SK-N-SH (cell line): Measurements from ENCODE around the gene RREB1. TPM values are rescaled to one million over a fixed set of nuclear protein-coding genes. Genes with fewer than 3 reads are reported as not detected.

Experiments
- CTCF ChIA-PET: fragments of 300-600, 350-600 bp; formaldehyde crosslinking; extraction: SDS; loops from one replicate; lab custom pipeline; 2021; lab: Yijun Ruan, JAX
- POLR2A ChIA-PET: fragments of 350-600 bp; sonication (Branson Sonifier 250); formaldehyde crosslinking; extraction: SDS; loops from one replicate; lab custom pipeline; 2020; ENCODE audit warnings: antibody characterized with exemption, inconsistent platforms; lab: Yijun Ruan, JAX
- DNase-seq: peaks from one replicate; pipeline ENCODE4 v3.0.0; 2012
- H2AFZ ChIP-seq: fragments of 200-600 bp; sonication (generic); 2 replicates; pipeline ENCODE4 v1.8.1; 2016; ENCODE audit warnings: antibody characterized with exemption, mild to moderate bottlenecking, low read depth
- H3F3A ChIP-seq: fragments of 200-600 bp; sonication (generic); replicated peaks from 2 replicates; pipeline ENCODE3; 2016; ENCODE audit warnings: antibody characterized with exemption, mild to moderate bottlenecking; ENCODE audit not compliant: insufficient read depth
- H3K27ac ChIP-seq, 2 experiments: fragments of 200-500 bp in 1 of 2; fragments of 200-600 bp in 1 of 2; sonication (Bioruptor generic) in 1 of 2; sonication (generic), shearing (Covaris generic) in 1 of 2; 2 replicates each; pipeline versions ENCODE4 v1.5.1 to v1.6.1; 2014 to 2016; ENCODE audit warnings: low read depth in 2 of 2, inconsistent platforms in 1 of 2, low read length in 1 of 2, mild to moderate bottlenecking in 1 of 2, mixed read lengths in 1 of 2
- H3K27me3 ChIP-seq: fragments of 200-600 bp; sonication (generic), shearing (Covaris generic); 2 replicates; pipeline ENCODE4 v1.6.1; 2016; ENCODE audit warnings: mixed run types; ENCODE audit not compliant: insufficient read depth
- H3K36me3 ChIP-seq, 2 experiments: fragments of 200-500 bp in 1 of 2; fragments of 200-600 bp in 1 of 2; sonication (Bioruptor generic) in 1 of 2; sonication (generic) in 1 of 2; replicated peaks in 1 of 2; 2 replicates each; pipeline versions ENCODE3 to v1.5.1; 2014 to 2016; ENCODE audit warnings: low read length in 1 of 2, mild to moderate bottlenecking in 1 of 2; ENCODE audit not compliant: insufficient read depth in 2 of 2, control insufficient read depth in 1 of 2
- H3K4me1 ChIP-seq, 2 experiments: fragments of 200-500 bp in 1 of 2; fragments of 200-600 bp in 1 of 2; sonication (Bioruptor generic) in 1 of 2; sonication (generic), shearing (Covaris generic) in 1 of 2; 2 replicates each; pipeline versions ENCODE4 v1.5.1 to v1.6.1; 2014 to 2016; ENCODE audit warnings: low read depth in 1 of 2, low read length in 1 of 2, mixed run types in 1 of 2; ENCODE audit not compliant: insufficient read depth in 2 of 2, control insufficient read depth in 1 of 2
- H3K4me2 ChIP-seq: fragments of 200-600 bp; sonication (generic), shearing (Covaris generic); 2 replicates; pipeline ENCODE4 v1.6.1; 2017; ENCODE audit warnings: mixed run types
- H3K4me3 ChIP-seq, 2 experiments: fragments of 200-500 bp in 1 of 2; fragments of 200-600 bp in 1 of 2; sonication (Bioruptor generic) in 1 of 2; sonication (generic), shearing (Covaris generic) in 1 of 2; 2 replicates each; pipeline versions ENCODE4 v1.5.1 to v1.8.1; 2014 to 2016; ENCODE audit warnings: low read depth in 2 of 2, inconsistent platforms in 1 of 2, low read length in 1 of 2, mild to moderate bottlenecking in 1 of 2, mixed read lengths in 1 of 2, moderate library complexity in 1 of 2
- H3K79me2 ChIP-seq: fragments of 200-600 bp; sonication (generic); 2 replicates; pipeline ENCODE4 v1.8.1; 2017; ENCODE audit warnings: mild to moderate bottlenecking; ENCODE audit not compliant: insufficient read depth
- H3K9ac ChIP-seq: fragments of 200-600 bp; sonication (generic); 2 replicates; pipeline ENCODE4 v1.6.1; 2017; ENCODE audit warnings: mixed run types
- H3K9me2 ChIP-seq: fragments of 200-600 bp; sonication (generic); 2 replicates; pipeline ENCODE4 v1.6.1; 2017; ENCODE audit warnings: mixed run types
- H3K9me3 ChIP-seq: fragments of 200-600 bp; sonication (generic); 2 replicates; pipeline ENCODE4 v1.6.1; 2017; ENCODE audit warnings: mixed run types, mild to moderate bottlenecking, moderate library complexity
- H4K20me1 ChIP-seq: fragments of 200-600 bp; sonication (generic); 2 replicates; pipeline ENCODE4 v1.6.1; 2017; ENCODE audit warnings: mild to moderate bottlenecking, mixed run types; ENCODE audit not compliant: insufficient read depth
- CHD2 ChIP-seq: fragments of 150-350 bp; IDR thresholded peaks from 2 replicates; pipeline ENCODE4 v1.6.1; 2018; ENCODE audit warnings: low read length; ENCODE audit not compliant: partially characterized antibody
- CTCF ChIP-seq: fragments of 200-600 bp; sonication (generic); IDR thresholded peaks from 2 replicates; pipeline ENCODE4 v1.6.1; 2017; ENCODE audit warnings: antibody characterized with exemption, mild to moderate bottlenecking, moderate library complexity
- EP300 ChIP-seq, 2 experiments: IDR thresholded peaks; 2 replicates each; pipeline versions ENCODE4 v1.4.0 to v1.6.1; 2012; ENCODE audit warnings: borderline replicate concordance in 1 of 2, low read depth in 1 of 2, low read length in 1 of 2
- EZH2phosphoT487 ChIP-seq: fragments of 200-600 bp; sonication (generic); IDR thresholded peaks from 2 replicates; pipeline ENCODE4 v1.6.1; 2017; ENCODE audit warnings: low read depth, mixed run types, mild to moderate bottlenecking, antibody characterized with exemption, moderate library complexity, borderline replicate concordance
- FOSL2 ChIP-seq: IDR thresholded peaks from 2 replicates; pipeline ENCODE4 v1.4.0; 2012; ENCODE audit warnings: low read depth, mild to moderate bottlenecking, moderate library complexity, borderline replicate concordance
- FOXM1 ChIP-seq: IDR thresholded peaks from 2 replicates; pipeline ENCODE4 v1.4.0; 2012; ENCODE audit warnings: low read depth, mild to moderate bottlenecking
- GABPA ChIP-seq: IDR thresholded peaks from 2 replicates; pipeline ENCODE4 v1.4.0; 2012; ENCODE audit warnings: low read depth, mild to moderate bottlenecking
- IRF3 ChIP-seq: fragments of 150-350 bp; IDR thresholded peaks from 2 replicates; pipeline ENCODE4 v1.6.1; 2016; ENCODE audit warnings: mild to moderate bottlenecking, low read depth, low read length
- JUND ChIP-seq: IDR thresholded peaks from 2 replicates; pipeline ENCODE4 v1.4.0; 2012
- MEF2A ChIP-seq: IDR thresholded peaks from 2 replicates; pipeline ENCODE4 v1.4.0; 2012; ENCODE audit warnings: low read depth, borderline replicate concordance
- MXI1 ChIP-seq: IDR thresholded peaks from 2 replicates; pipeline ENCODE4 v1.6.1; 2012; ENCODE audit warnings: mild to moderate bottlenecking, low read depth, low read length, improper control_type of control experiment
- NFIC ChIP-seq: IDR thresholded peaks from 2 replicates; pipeline ENCODE4 v1.4.0; 2012; ENCODE audit warnings: borderline replicate concordance
- PBX3 ChIP-seq: IDR thresholded peaks from 2 replicates; pipeline ENCODE4; 2012
- RAD21 ChIP-seq: IDR thresholded peaks from 2 replicates; pipeline ENCODE4 v1.6.1; 2012; ENCODE audit warnings: mild to moderate bottlenecking, low read length
- RCOR1 ChIP-seq: fragments of 150-350 bp; IDR thresholded peaks from 2 replicates; pipeline ENCODE4 v1.6.1; 2017; ENCODE audit warnings: antibody characterized with exemption, low read length
- REST ChIP-seq: IDR thresholded peaks from 2 replicates; pipeline ENCODE4 v1.6.1; 2012; ENCODE audit warnings: mild to moderate bottlenecking, low read depth, low read length, moderate library complexity
- RFX5 ChIP-seq: IDR thresholded peaks from 2 replicates; pipeline ENCODE4 v1.6.1; 2012; ENCODE audit warnings: mild to moderate bottlenecking, improper control_type of control experiment, low read length
- RXRA ChIP-seq: IDR thresholded peaks from 2 replicates; pipeline ENCODE4 v1.4.0; 2012; ENCODE audit warnings: low read depth, mild to moderate bottlenecking, borderline replicate concordance
- SIN3A ChIP-seq: IDR thresholded peaks from 2 replicates; pipeline ENCODE4 v1.6.1; 2012; ENCODE audit warnings: low read depth, mild to moderate bottlenecking, low read length, moderate library complexity, borderline replicate concordance
- SMC3 ChIP-seq: IDR thresholded peaks from 2 replicates; pipeline ENCODE4 v1.6.1; 2012; ENCODE audit warnings: low read depth, low read length, improper control_type of control experiment
- TAF1 ChIP-seq: IDR thresholded peaks from 2 replicates; pipeline ENCODE4 v1.6.1; 2012; ENCODE audit warnings: low read depth, mild to moderate bottlenecking, low read length, moderate library complexity, borderline replicate concordance
- USF1 ChIP-seq: IDR thresholded peaks from 2 replicates; pipeline ENCODE4 v1.4.0; 2012; ENCODE audit warnings: low read depth, borderline replicate concordance
- USF2 ChIP-seq: fragments of 150-350 bp; IDR thresholded peaks from 2 replicates; pipeline ENCODE4 v1.6.1; 2017; ENCODE audit warnings: antibody characterized with exemption, low read length, low read depth, borderline replicate concordance
- YY1 ChIP-seq: IDR thresholded peaks from 2 replicates; pipeline ENCODE4 v1.4.0; 2012; ENCODE audit warnings: low read depth, mild to moderate bottlenecking
- WGBS: methylation state at CpG from one replicate; pipeline ENCODE4 v1.1.6; 2017; ENCODE audit warnings: low lambda C conversion rate; 5-methylcytosine and 5-hydroxymethylcytosine counted together
- polyA plus RNA-seq, 3 experiments: library from polyadenylated mRNA; depleted of rRNA; stranded (reverse); fragments of >200 nt; gene quantifications; 2 replicates each; pipeline ENCODE4 v1.2.3, GENCODE V29; 2012

RREB1 gene
- polyA plus RNA-seq, 1 of the 3 experiments (the other 2 are of a cell fraction): 2.0 TPM

GRCh38 chr6:7148100-7148822 is 40.5 kb downstream of the RREB1 start:
- H3K4me2 ChIP-seq: peak overlapping the region; percentile 57
- POLR2A ChIA-PET: no interaction called here
- H3K27ac ChIP-seq: peak overlapping the region in 1 of 2 experiments; percentile 51; a peak in 2 of 4 replicates
- H3K9ac ChIP-seq: no peak overlapping the region
- CTCF ChIA-PET: no interaction called here
- no peak for DNase-seq
- peaks cover 2 to 47% of the 10 kb centered on the region in 2 experiments for H3K4me1 ChIP-seq
- no peak overlapping the region for H2AFZ ChIP-seq
- peaks cover 17% of the 10 kb centered on the region for H4K20me1 ChIP-seq
- H3K9me2 ChIP-seq: no peaks in the 10 kb centered on the region
- H3F3A ChIP-seq: peaks cover 7% of the 10 kb centered on the region
- no peaks in the 10 kb centered on the region for H3K9me3 ChIP-seq
- H3K36me3 ChIP-seq: peaks cover 0 to 6% of the 10 kb centered on the region in 2 experiments
- H3K4me3 ChIP-seq: no peak overlapping the region
- H3K27me3 ChIP-seq: no peaks in the 10 kb centered on the region
- 72% methylated on average over 5 of the region's 5 CpGs for WGBS
- peaks cover 96% of the 10 kb centered on the region for H3K79me2 ChIP-seq
- TF ChIP-seq RFX5 (no peak), FOSL2 (0 out of 2 replicates have a peak, but pooled peaks have one; percentile 43), MXI1 (no peak), YY1 (no peak), PBX3 (peak; percentile 78), FOXM1 (no peak), EZH2phosphoT487 (no peak), RCOR1 (no peak), EP300 (IDR thresholded peaks at IDR 0.05; ENCODE audit: borderline replicate concordance in 1 of 2, low read depth in 1 of 2, low read length in 1 of 2) (no peak), GABPA (no peak), JUND (0 out of 2 replicates have a peak, but pooled peaks have one; percentile 19), SIN3A (0 out of 2 replicates have a peak, but pooled peaks have one; percentile 27), SMC3 (no peak), RXRA (no peak), NFIC (no peak), MEF2A (no peak), USF1 (no peak), REST (no peak), CTCF (no peak), TAF1 (no peak), CHD2 (no peak), IRF3 (no peak), USF2 (no peak), RAD21 (no peak)
